Progenitor cell of endocrine pancreas (in vitro differentiated cells): ENCODE results near the gene FETUB. TPM values are rescaled to one million over a fixed set of nuclear protein-coding genes. Genes with fewer than 3 reads are reported as not detected.
"Not testable (repeated sequence)": the region's sequence is repeated elsewhere in the genome, so short reads cannot be mapped to it uniquely, and the experiment has no call there.

Source experiments
- DNase-seq: peaks from one replicate; pipeline ENCODE4 v3.0.0; 2021; ENCODE audit warnings: low spot score; ENCODE audit not compliant: unreplicated experiment
- H3K27ac Mint-ChIP-seq: 2 replicates; pipeline ENCODE4 v1.8.0; 2021; ENCODE audit warnings: mild to moderate bottlenecking, moderate library complexity, mixed read lengths
- H3K27me3 Mint-ChIP-seq: 2 replicates; pipeline ENCODE4 v1.8.0; 2021; ENCODE audit warnings: mixed read lengths
- H3K36me3 Mint-ChIP-seq: 2 replicates; pipeline ENCODE4 v1.8.0; 2022; ENCODE audit warnings: mixed read lengths; ENCODE audit not compliant: insufficient read depth
- H3K4me1 Mint-ChIP-seq: 2 replicates; pipeline ENCODE4 v1.8.0; 2021; ENCODE audit warnings: low read depth, mixed read lengths
- H3K4me3 Mint-ChIP-seq: 2 replicates; pipeline ENCODE4 v1.8.0; 2021; ENCODE audit warnings: low read depth, mild to moderate bottlenecking, moderate library complexity, mixed read lengths
- H3K9me3 Mint-ChIP-seq: 2 replicates; pipeline ENCODE4 v1.8.0; 2021; ENCODE audit warnings: low read depth, mixed read lengths
- total RNA-seq: library from RNA; stranded (reverse); gene quantifications from 2 replicates; pipeline ENCODE4 v1.2.1, GENCODE V29; 2021
- TF ChIP-seq, protein P1 (sequence below): fragments of 200-600 bp; sonication (generic); IDR thresholded peaks from one replicate; pipeline ENCODE4 v1.5.0; 2021; ENCODE audit warnings: antibody characterized with exemption, mild to moderate bottlenecking; ENCODE audit not compliant: unreplicated experiment

The FETUB gene
- total RNA-seq, 1 donor from 2014 or later, result not detected

DNA sequence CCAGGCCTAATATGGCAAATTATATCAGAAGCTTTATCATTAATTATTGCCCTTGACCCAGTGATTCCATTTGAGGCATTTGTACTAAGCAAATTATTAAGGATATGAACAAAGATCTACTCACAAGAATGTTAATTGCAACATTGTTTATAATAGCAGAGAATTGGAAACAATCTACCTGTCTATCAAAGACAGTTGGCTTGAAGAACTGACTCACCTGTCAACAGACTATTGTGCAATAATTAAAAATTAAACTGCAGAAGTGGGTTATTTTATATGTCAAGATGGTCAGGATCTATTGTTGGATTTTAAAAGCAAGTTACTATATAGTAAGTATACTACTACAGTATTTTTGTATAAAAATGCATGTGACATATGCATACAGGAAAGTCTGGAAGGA, 6.7 kb upstream of the FETUB start:
- no peak overlapping the region for H3K27ac Mint-ChIP-seq
- H3K4me3 Mint-ChIP-seq, result no peak overlapping the region
- no peaks in the 10 kb centered on the region for H3K36me3 Mint-ChIP-seq
- H3K9me3 Mint-ChIP-seq, result peaks cover 4% of the 10 kb centered on the region
- DNase-seq, result no peak
- H3K27me3 Mint-ChIP-seq, result peaks cover 24% of the 10 kb centered on the region
- H3K4me1 Mint-ChIP-seq, result peaks cover 29% of the 10 kb centered on the region
- TF ChIP-seq, protein P1, sequence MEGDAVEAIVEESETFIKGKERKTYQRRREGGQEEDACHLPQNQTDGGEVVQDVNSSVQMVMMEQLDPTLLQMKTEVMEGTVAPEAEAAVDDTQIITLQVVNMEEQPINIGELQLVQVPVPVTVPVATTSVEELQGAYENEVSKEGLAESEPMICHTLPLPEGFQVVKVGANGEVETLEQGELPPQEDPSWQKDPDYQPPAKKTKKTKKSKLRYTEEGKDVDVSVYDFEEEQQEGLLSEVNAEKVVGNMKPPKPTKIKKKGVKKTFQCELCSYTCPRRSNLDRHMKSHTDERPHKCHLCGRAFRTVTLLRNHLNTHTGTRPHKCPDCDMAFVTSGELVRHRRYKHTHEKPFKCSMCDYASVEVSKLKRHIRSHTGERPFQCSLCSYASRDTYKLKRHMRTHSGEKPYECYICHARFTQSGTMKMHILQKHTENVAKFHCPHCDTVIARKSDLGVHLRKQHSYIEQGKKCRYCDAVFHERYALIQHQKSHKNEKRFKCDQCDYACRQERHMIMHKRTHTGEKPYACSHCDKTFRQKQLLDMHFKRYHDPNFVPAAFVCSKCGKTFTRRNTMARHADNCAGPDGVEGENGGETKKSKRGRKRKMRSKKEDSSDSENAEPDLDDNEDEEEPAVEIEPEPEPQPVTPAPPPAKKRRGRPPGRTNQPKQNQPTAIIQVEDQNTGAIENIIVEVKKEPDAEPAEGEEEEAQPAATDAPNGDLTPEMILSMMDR, result no peak

DNA sequence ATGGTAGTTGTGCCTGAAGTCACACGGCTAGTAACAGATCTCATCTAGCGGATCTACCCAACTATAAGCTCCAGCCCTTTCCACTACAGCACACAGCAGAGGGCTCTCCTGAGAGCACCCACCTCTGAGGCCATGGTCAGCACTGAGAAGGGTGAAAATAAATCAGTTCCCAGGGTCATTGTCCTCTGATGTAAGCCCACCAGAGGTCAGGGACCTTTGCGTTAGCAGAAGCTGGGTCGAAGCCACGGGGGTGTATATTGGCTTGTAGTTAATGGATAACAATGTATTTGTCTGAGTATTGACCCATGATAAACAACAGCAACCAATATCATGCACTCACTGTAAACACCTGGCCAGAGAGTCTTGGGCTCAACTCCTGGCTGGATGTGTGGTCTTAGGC, 6.0 kb upstream of the FETUB start:
- DNase-seq, result not testable (repeated sequence)
- Mint-ChIP-seq H3K4me1 (peaks cover 29% of the 10 kb centered on the region), H3K27me3 (peaks cover 24% of the 10 kb centered on the region)

DNA sequence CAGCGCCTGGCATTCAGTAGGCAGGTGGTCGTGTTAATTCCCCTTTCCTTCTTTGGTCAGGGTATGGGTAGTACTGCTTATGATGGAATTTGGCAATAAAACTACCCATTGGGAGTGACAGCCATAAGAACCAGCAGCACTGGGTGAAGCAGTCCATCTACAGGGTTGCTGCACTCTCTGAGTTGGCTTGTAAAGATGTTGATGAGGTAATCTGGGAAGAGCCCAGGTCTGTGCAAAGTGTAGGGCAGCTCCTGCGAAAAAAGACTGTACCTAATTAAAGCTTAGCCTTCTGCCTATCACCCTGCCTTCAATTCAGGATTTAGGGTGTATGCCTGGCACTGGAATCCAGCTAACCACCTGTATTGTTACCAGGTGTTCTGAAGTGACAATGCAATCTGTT, 4.7 kb upstream of the FETUB start:
- H3K9me3 Mint-ChIP-seq, result peaks cover 4% of the 10 kb centered on the region
- H3K4me1 Mint-ChIP-seq, result peaks cover 27% of the 10 kb centered on the region
- H3K27ac Mint-ChIP-seq, result no peak overlapping the region
- peaks cover 26% of the 10 kb centered on the region for H3K27me3 Mint-ChIP-seq
- TF ChIP-seq, protein P1, result no peak
- no peaks in the 10 kb centered on the region for H3K36me3 Mint-ChIP-seq
- no peak overlapping the region for H3K4me3 Mint-ChIP-seq
- DNase-seq, result no peak

More for the DNA sequence above, 6.0 kb upstream of the FETUB start:
- not testable (repeated sequence) for H3K4me3 Mint-ChIP-seq, H3K9me3 Mint-ChIP-seq, H3K36me3 Mint-ChIP-seq
- H3K27ac Mint-ChIP-seq, result peak overlapping the region; percentile 71

DNA sequence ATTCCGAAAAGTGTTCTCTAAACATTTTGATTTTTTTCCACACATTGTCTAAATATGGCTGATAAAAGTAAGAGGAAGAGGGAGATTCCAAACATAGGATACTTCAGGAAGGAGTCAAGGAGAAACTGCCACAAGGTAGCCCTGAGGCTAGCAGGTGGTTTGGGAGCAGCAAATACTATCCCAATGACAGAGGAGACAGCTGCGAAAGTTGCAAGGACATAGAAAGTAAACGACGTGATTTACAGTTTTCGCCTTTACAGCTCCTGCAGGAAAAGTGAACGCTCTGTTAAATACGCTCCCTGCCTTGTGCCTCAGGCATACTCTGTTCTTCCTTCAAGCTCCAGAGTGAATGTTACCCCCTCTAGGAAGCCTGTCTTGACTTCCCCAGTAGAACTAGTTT, 3.7 kb upstream of the FETUB start:
- H3K9me3 Mint-ChIP-seq, result peaks cover 4% of the 10 kb centered on the region
- H3K27me3 Mint-ChIP-seq, result peaks cover 27% of the 10 kb centered on the region
- peaks cover 27% of the 10 kb centered on the region for H3K4me1 Mint-ChIP-seq
- no peak overlapping the region for H3K27ac Mint-ChIP-seq
- H3K36me3 Mint-ChIP-seq, result no peaks in the 10 kb centered on the region
- TF ChIP-seq, protein P1, result no peak
- no peak for DNase-seq
- H3K4me3 Mint-ChIP-seq, result no peak overlapping the region

DNA sequence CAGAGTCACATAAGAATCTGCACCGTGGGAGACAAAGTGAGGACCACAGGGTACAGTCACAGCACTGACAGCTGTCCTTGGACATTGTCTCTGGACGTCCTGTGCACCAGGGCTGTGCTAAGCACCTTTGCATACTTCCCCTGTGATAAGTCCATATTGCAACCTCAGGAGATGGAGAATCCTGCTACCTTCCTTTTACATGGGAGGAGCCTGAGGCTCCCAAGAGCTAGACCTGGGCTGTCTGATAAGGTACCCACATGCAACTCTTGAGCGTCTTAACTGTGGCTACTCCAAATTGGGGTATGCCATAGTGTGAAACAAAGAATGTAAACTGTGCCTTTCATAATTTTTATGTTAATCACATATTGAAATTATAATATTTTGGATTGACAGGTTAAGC, 2.5 kb upstream of the FETUB start:
- no peak overlapping the region for H3K4me3 Mint-ChIP-seq
- DNase-seq, result no peak
- peaks cover 30% of the 10 kb centered on the region for H3K27me3 Mint-ChIP-seq
- H3K4me1 Mint-ChIP-seq, result peaks cover 27% of the 10 kb centered on the region
- no peak overlapping the region for H3K27ac Mint-ChIP-seq
- H3K9me3 Mint-ChIP-seq, result peaks cover 4% of the 10 kb centered on the region
- no peaks in the 10 kb centered on the region for H3K36me3 Mint-ChIP-seq
- TF ChIP-seq, protein P1, result no peak

DNA sequence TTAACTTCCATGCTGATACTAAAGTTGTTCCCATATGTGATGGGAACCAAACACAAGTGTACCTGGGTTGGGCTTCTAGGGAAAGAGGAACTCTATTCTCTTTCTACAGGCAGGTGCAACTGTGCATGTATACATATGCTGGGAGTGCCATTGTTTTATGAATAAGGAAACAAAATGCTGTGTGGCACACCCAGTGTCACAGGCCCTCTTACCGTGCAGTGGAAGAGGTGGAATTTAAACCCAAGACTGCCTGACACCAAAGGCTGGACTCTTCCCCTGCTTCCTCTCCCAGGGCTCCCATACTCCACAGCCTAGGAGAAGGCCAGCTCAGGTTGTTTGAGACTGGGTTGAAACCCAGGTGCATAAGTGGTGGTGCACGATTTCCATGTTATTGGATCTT, 1.9 kb upstream of the FETUB start:
- peaks cover 32% of the 10 kb centered on the region for H3K4me1 Mint-ChIP-seq
- H3K36me3 Mint-ChIP-seq, result no peaks in the 10 kb centered on the region
- DNase-seq, result no peak
- H3K27me3 Mint-ChIP-seq, result peaks cover 36% of the 10 kb centered on the region
- TF ChIP-seq, protein P1, result no peak
- H3K4me3 Mint-ChIP-seq, result no peak overlapping the region
- peaks cover 4% of the 10 kb centered on the region for H3K9me3 Mint-ChIP-seq
- no peak overlapping the region for H3K27ac Mint-ChIP-seq
